Measurements from ENCODE around the gene KCMF1. TPM values are rescaled to one million over a fixed set of nuclear protein-coding genes. Genes with fewer than 3 reads are reported as not detected.

KCMF1 gene
- total and polyA plus RNA-seq, 9 donors: 37.3 to 42.0 (median 39.1) TPM

DNA sequence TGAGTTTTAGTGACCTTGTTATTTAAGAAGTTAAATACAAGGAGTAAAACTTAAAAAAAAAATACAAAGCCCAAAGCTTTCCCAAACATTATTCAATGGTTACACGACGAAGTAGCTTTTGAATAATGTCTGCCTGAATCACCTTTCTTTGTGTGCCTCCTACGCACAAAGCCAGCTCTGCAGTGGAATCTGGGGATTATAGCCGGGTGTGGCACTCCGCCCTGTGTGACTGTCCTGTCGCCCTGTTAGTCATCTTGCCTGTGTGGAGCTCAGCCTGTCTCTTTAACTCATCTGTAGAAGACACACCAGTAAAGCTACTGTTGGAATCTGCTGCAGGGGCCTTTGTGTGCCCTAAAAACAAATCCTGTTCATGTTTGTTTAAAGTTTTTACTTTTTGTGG is 82.8 kb downstream of the KCMF1 start:
- H3K4me3 ChIP-seq (ENCODE audit: low read length): no peak overlapping the region
- H3K4me1 ChIP-seq (ENCODE audit: control insufficient read depth, insufficient read depth, low read length): no peaks in the 10 kb centered on the region
- H3K36me3 ChIP-seq (ENCODE audit: control insufficient read depth, insufficient read depth, low read length): peaks cover 21% of the 10 kb centered on the region
- H3K27me3 ChIP-seq (ENCODE audit: control insufficient read depth, insufficient read depth, low read length): no peaks in the 10 kb centered on the region
- 69% methylated on average over 6 of the region's 6 CpGs for WGBS (ENCODE audit: insufficient coverage)
- H3K9me3 ChIP-seq (replicated peaks; ENCODE audit: control insufficient read depth, low read depth, low read length): no peaks in the 10 kb centered on the region
- no peak for DNase-seq
- no peak overlapping the region for H3K27ac ChIP-seq (ENCODE audit: low read length)

DNA sequence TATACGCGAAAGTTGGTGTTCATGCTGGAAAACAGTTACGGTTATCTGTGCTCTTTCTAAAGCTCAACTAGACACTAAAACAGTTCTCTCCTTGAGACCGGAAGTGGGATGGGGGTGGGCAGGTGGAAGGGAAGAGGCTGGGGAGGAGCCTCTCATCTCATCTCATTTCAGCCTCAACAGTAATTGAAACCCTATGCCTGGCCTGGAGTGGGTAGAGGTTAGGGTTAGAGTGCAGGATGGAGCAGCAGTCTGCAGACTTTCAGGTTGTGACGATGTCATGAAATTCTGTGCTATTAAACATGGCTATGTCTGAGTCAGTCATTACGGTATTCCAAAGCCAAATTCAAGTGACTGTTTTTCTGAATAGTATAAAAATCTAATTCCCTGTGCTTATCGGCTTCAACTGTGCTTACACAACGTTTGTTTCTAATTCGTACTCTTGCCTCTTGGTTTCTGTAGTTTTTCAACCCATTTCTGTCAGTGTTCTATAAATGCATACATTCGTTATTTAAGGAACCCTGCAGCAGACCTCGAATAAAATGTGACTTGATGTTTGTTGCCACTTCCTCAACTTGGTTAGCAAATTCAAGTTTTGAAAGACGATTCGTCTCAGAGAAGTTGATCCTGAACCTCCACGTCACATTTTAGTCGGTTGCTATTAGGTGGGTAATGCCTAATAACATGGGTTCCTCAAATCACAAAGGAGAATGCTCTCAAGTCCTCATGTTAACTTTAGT is 86.4 kb downstream of the KCMF1 start:
- WGBS (ENCODE audit: insufficient coverage): 71% methylated on average over 8 of the region's 15 CpGs
- H3K27ac ChIP-seq (ENCODE audit: low read length): no peak overlapping the region
- H3K4me1 ChIP-seq (ENCODE audit: control insufficient read depth, insufficient read depth, low read length): no peaks in the 10 kb centered on the region
- H3K27me3 ChIP-seq (ENCODE audit: control insufficient read depth, insufficient read depth, low read length): no peaks in the 10 kb centered on the region
- H3K36me3 ChIP-seq (ENCODE audit: control insufficient read depth, insufficient read depth, low read length): peaks cover 7% of the 10 kb centered on the region
- H3K4me3 ChIP-seq (ENCODE audit: low read length): no peak overlapping the region
- no peak for DNase-seq
- no peaks in the 10 kb centered on the region for H3K9me3 ChIP-seq (replicated peaks; ENCODE audit: control insufficient read depth, low read depth, low read length)

GRCh38 chr2:85061896-85062295 is 90.9 kb downstream of the KCMF1 start:
- Histone ChIP-seq H3K27me3 (ENCODE audit: control insufficient read depth, insufficient read depth, low read length) (no peaks in the 10 kb centered on the region), H3K4me3 (ENCODE audit: low read length) (no peak overlapping the region), H3K36me3 (ENCODE audit: control insufficient read depth, insufficient read depth, low read length) (no peaks in the 10 kb centered on the region), H3K9me3 (replicated peaks; ENCODE audit: control insufficient read depth, low read depth, low read length) (no peaks in the 10 kb centered on the region), H3K4me1 (ENCODE audit: control insufficient read depth, insufficient read depth, low read length) (peaks cover 23% of the 10 kb centered on the region), H3K27ac (ENCODE audit: low read length) (no peak overlapping the region)
- DNase-seq: peak; percentile 41
- 46% methylated on average over 1 of the region's 2 CpGs for WGBS (ENCODE audit: insufficient coverage)

- no CpG with 5 or more reads among the region's 6 CpGs for WGBS (ENCODE audit: insufficient coverage)
Measured at GRCh38 chr2:85062565-85062964, 91.6 kb downstream of the KCMF1 start.

GRCh38 chr2:85063981-85064599 is 93.1 kb downstream of the KCMF1 start:
- Histone ChIP-seq H3K9me3 (replicated peaks; ENCODE audit: control insufficient read depth, low read depth, low read length) (no peaks in the 10 kb centered on the region), H3K36me3 (ENCODE audit: control insufficient read depth, insufficient read depth, low read length) (no peaks in the 10 kb centered on the region), H3K4me3 (ENCODE audit: low read length) (no peak overlapping the region), H3K4me1 (ENCODE audit: control insufficient read depth, insufficient read depth, low read length) (peaks cover 29% of the 10 kb centered on the region), H3K27ac (ENCODE audit: low read length) (no peak overlapping the region), H3K27me3 (ENCODE audit: control insufficient read depth, insufficient read depth, low read length) (no peaks in the 10 kb centered on the region)
- WGBS (ENCODE audit: insufficient coverage): no CpG with 5 or more reads among the region's 5 CpGs
- DNase-seq: peak; percentile 40

More at GRCh38 chr2:85062565-85062964, 91.6 kb downstream of the KCMF1 start:
- DNase-seq: peak; percentile 36
- no peaks in the 10 kb centered on the region for H3K27me3 ChIP-seq (ENCODE audit: control insufficient read depth, insufficient read depth, low read length)
- H3K4me1 ChIP-seq (ENCODE audit: control insufficient read depth, insufficient read depth, low read length): peaks cover 29% of the 10 kb centered on the region
- H3K27ac ChIP-seq (ENCODE audit: low read length): no peak overlapping the region
- H3K9me3 ChIP-seq (replicated peaks; ENCODE audit: control insufficient read depth, low read depth, low read length): no peaks in the 10 kb centered on the region
- H3K36me3 ChIP-seq (ENCODE audit: control insufficient read depth, insufficient read depth, low read length): no peaks in the 10 kb centered on the region
- no peak overlapping the region for H3K4me3 ChIP-seq (ENCODE audit: low read length)

GRCh38 chr2:85064927-85065577 is 94.1 kb downstream of the KCMF1 start:
- WGBS (ENCODE audit: insufficient coverage): 38% methylated on average over 10 of the region's 14 CpGs
- DNase-seq: peak; percentile 55
- peaks cover 29% of the 10 kb centered on the region for H3K4me1 ChIP-seq (ENCODE audit: control insufficient read depth, insufficient read depth, low read length)
- no peaks in the 10 kb centered on the region for H3K9me3 ChIP-seq (replicated peaks; ENCODE audit: control insufficient read depth, low read depth, low read length)
- no peaks in the 10 kb centered on the region for H3K27me3 ChIP-seq (ENCODE audit: control insufficient read depth, insufficient read depth, low read length)
- no peak overlapping the region for H3K4me3 ChIP-seq (ENCODE audit: low read length)
- peak overlapping the region; percentile 87 for H3K27ac ChIP-seq (ENCODE audit: low read length)
- no peaks in the 10 kb centered on the region for H3K36me3 ChIP-seq (ENCODE audit: control insufficient read depth, insufficient read depth, low read length)

DNA sequence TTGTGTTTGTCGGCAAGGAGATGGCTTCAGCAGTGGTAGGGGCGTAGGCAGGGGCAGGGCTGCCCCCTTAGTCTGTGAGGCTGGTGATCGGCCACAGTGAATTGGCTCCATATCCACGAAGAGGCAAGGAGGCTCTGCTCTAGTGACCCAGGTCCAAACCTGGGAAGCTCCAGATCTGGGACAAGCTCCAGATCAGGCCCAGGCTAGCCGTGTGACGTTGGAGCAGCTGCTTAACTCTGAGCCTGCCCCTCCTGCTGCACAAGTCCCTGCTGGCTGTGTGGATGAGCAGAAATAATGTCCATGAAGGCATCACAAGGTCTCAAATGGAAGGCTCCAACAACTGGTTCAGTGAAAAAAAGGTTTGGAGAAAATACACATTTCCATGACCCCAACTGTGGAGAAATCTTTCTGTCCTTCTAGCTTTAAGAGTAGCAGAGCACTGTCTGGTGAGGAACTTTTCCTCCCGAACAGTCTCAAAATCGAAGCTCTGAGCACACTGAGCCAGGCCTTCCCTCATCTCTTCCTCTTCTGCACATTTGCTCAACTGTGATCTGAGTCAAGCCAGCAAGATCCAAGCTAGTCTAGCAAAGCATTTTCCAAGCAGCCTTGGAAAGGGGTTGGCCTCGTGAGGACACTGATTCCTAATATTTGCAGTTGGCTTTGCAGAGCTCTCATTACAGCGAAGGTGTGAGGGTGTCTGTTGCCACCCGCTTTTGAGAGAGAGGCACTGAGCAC is 95.2 kb downstream of the KCMF1 start:
- peaks cover 29% of the 10 kb centered on the region for H3K4me1 ChIP-seq (ENCODE audit: control insufficient read depth, insufficient read depth, low read length)
- DNase-seq: peak; percentile 81
- no peaks in the 10 kb centered on the region for H3K36me3 ChIP-seq (ENCODE audit: control insufficient read depth, insufficient read depth, low read length)
- peak overlapping the region; percentile 87 for H3K27ac ChIP-seq (ENCODE audit: low read length)
- WGBS (ENCODE audit: insufficient coverage): 49% methylated on average over 8 of the region's 11 CpGs
- H3K9me3 ChIP-seq (replicated peaks; ENCODE audit: control insufficient read depth, low read depth, low read length): no peaks in the 10 kb centered on the region
- no peak overlapping the region for H3K4me3 ChIP-seq (ENCODE audit: low read length)
- no peaks in the 10 kb centered on the region for H3K27me3 ChIP-seq (ENCODE audit: control insufficient read depth, insufficient read depth, low read length)

DNA sequence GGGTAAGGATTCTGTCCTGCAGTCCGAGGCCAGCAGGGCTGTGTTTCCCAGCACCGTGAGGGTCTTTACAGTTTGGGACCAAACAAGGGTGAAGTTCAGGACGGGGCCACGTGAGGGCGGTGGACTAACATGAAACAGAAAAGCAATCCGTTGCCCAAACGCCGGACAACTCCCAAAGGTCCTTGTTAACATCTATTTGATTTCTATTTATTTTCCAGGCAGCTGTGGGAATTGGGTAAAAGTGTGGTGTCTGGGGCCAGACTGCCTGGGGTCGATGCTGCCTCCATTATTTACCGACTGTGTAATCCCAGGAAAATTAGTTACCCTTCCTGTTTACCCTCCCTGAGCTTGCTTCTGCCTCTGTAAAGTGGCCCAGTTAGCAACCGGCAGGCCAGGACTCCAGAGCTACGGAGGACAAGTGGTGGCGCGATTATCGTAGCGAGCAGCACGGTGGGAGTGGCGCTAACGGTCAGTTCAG is 96.0 kb downstream of the KCMF1 start:
- Histone ChIP-seq H3K4me1 (ENCODE audit: control insufficient read depth, insufficient read depth, low read length) (peaks cover 29% of the 10 kb centered on the region), H3K36me3 (ENCODE audit: control insufficient read depth, insufficient read depth, low read length) (no peaks in the 10 kb centered on the region), H3K27me3 (ENCODE audit: control insufficient read depth, insufficient read depth, low read length) (no peaks in the 10 kb centered on the region), H3K9me3 (replicated peaks; ENCODE audit: control insufficient read depth, low read depth, low read length) (no peaks in the 10 kb centered on the region), H3K27ac (ENCODE audit: low read length) (peak overlapping the region; percentile 87), H3K4me3 (ENCODE audit: low read length) (peak overlapping the region; percentile 22)
- DNase-seq: peak; percentile 89
- 0% methylated on average over 7 of the region's 19 CpGs for WGBS (ENCODE audit: insufficient coverage)

GRCh38 chr2:85071096-85071495 is 100.1 kb downstream of the KCMF1 start:
- WGBS (ENCODE audit: insufficient coverage): no CpG with 5 or more reads among the region's 3 CpGs
- H3K4me1 ChIP-seq (ENCODE audit: control insufficient read depth, insufficient read depth, low read length): peaks cover 14% of the 10 kb centered on the region
- no peaks in the 10 kb centered on the region for H3K36me3 ChIP-seq (ENCODE audit: control insufficient read depth, insufficient read depth, low read length)
- DNase-seq: no peak
- H3K27me3 ChIP-seq (ENCODE audit: control insufficient read depth, insufficient read depth, low read length): no peaks in the 10 kb centered on the region
- no peaks in the 10 kb centered on the region for H3K9me3 ChIP-seq (replicated peaks; ENCODE audit: control insufficient read depth, low read depth, low read length)
- H3K27ac ChIP-seq (ENCODE audit: low read length): no peak overlapping the region
- no peak overlapping the region for H3K4me3 ChIP-seq (ENCODE audit: low read length)

GRCh38 chr2:85073033-85073432 is 102.1 kb downstream of the KCMF1 start:
- H3K4me3 ChIP-seq (ENCODE audit: low read length): no peak overlapping the region
- no peak for DNase-seq
- no peaks in the 10 kb centered on the region for H3K9me3 ChIP-seq (replicated peaks; ENCODE audit: control insufficient read depth, low read depth, low read length)
- no peak overlapping the region for H3K27ac ChIP-seq (ENCODE audit: low read length)
- H3K36me3 ChIP-seq (ENCODE audit: control insufficient read depth, insufficient read depth, low read length): no peaks in the 10 kb centered on the region
- H3K27me3 ChIP-seq (ENCODE audit: control insufficient read depth, insufficient read depth, low read length): no peaks in the 10 kb centered on the region
- no CpG with 5 or more reads among the region's 3 CpGs for WGBS (ENCODE audit: insufficient coverage)
- H3K4me1 ChIP-seq (ENCODE audit: control insufficient read depth, insufficient read depth, low read length): no peaks in the 10 kb centered on the region

Data from muscle of leg (tissue), 11 donors.